Prostate gland (tissue), 2 donors: ENCODE data around the gene SREBF1. TPM values are rescaled to one million over a fixed set of nuclear protein-coding genes. Genes with fewer than 3 reads are reported as not detected.

Source experiments
- DNase-seq: peaks from one replicate; pipeline ENCODE4 v3.0.0-alpha.2; 2019; ENCODE audit warnings: low spot score
- H3K27ac ChIP-seq, 2 donors: fragments of 200-600 bp; sonication (generic); 2 replicates each; pipeline ENCODE4 v1.5.1; 2017 to 2019
- H3K27me3 ChIP-seq: fragments of 200-600 bp; sonication (generic); replicated peaks from 2 replicates; pipeline ENCODE4 v1.5.1; 2019; ENCODE audit not compliant: insufficient read depth
- H3K36me3 ChIP-seq, 2 donors: fragments of 200-600 bp; sonication (generic); 1 replicate in 1 of 2; 2 replicates in 1 of 2; pipeline versions ENCODE4 v1.5.1 to v1.8.1; 2017 to 2019
- H3K4me1 ChIP-seq: fragments of 200-600 bp; sonication (generic); replicated peaks from 2 replicates; pipeline ENCODE4 v1.5.1; 2019
- H3K4me3 ChIP-seq, 2 donors: fragments of 200-600 bp; sonication (generic); 2 replicates each; pipeline ENCODE4 v1.5.1; 2017 to 2019
- H3K9me3 ChIP-seq: fragments of 200-600 bp; sonication (generic); 2 replicates; pipeline ENCODE4 v1.5.1; 2017
- POLR2A ChIP-seq: fragments of 450-650 bp; IDR thresholded peaks from one replicate; pipeline ENCODE4 v1.6.1; 2016; ENCODE audit warnings: antibody characterized with exemption, mild to moderate bottlenecking
- POLR2AphosphoS5 ChIP-seq: sonication (generic); formaldehyde crosslinking; IDR thresholded peaks from one replicate; pipeline ENCODE4 v1.6.1; 2017; ENCODE audit warnings: antibody characterized with exemption
- WGBS: methylation state at CpG from one replicate; pipeline ENCODE4 v1.1.5; 2018; 5-methylcytosine and 5-hydroxymethylcytosine counted together
- intact Hi-C: fragments of 100-400 bp; cut with DNase I; formaldehyde crosslinking; loops from one replicate; pipeline ENCODE4 v1.14.2; 2022
- total RNA-seq, 2 donors: library from RNA; depleted of rRNA; stranded (reverse); fragments of >200 nt; gene quantifications; one replicate each; pipeline ENCODE4 v1.1.0, GENCODE V29; 2016
- TF ChIP-seq, protein P1 (sequence below), 4 experiments: fragments of 200-600 bp in 2 of 4; fragments of 450-650 bp in 2 of 4; sonication (generic) in 2 of 4; IDR thresholded peaks; 1 replicate in 3 of 4; 2 replicates in 1 of 4; pipeline ENCODE4 v1.5.1; 2016 to 2019; ENCODE audit warnings: antibody characterized with exemption in 4 of 4, mild to moderate bottlenecking in 2 of 4, moderate library complexity in 2 of 4

The SREBF1 gene
- total RNA-seq, 2 donors from 2014 or later, result 134 to 299 TPM

DNA sequence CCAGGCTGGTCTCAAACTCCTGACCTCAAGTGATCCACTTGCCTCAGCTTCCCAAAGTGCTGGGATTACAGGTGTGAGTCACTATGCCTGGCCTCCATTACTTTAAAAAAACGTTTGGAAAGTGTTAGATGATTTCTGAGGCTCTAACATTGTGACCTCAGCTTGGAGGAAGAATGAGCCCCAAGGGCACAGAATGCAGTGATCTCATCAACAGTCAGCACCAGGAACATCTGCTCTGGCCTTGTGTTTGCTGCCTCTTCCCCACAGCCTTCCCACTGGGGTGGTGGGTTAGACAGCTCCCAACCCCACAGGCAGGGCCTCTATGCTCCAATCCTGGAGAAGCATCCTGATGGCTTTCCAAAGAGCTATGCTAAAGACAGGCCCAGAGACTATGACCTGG, 37.7 kb upstream of the SREBF1 start:
- 24% methylated on average over 1 of the region's 1 CpG for WGBS
- H3K4me1 ChIP-seq, result peaks cover 29% of the 10 kb centered on the region

DNA sequence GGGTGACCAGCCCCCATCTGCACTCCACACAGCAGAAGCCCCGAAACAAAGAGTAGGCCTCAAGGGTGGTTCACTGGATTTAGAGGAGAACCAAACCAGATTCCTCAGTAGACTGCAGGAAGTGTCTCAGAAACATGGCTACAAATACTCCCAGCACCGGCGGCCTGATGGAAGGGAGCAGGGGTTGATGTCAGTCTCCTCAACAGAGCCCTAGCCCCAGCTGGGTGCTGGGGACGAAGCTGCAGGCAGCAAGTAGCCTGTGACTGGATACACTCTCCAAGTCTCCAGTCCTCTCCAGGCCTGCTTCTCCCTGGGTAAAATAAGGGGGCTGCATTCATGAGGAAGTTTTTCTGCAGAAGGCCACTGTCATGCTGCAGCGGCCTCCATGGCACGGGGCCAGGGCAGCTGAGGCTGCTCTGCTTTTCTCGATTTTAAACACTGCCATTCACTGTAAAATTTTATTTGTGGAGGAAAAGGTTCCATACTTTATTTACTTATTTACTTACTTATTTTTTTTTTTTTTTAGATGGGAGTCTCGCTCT, 36.7 kb upstream of the SREBF1 start:
- intact Hi-C loops, result no loop called here
- no peaks in the 10 kb centered on the region for H3K9me3 ChIP-seq
- H3K27ac ChIP-seq, result no peak overlapping the region
- no peak for DNase-seq
- H3K4me3 ChIP-seq, result no peak overlapping the region
- no peak for TF ChIP-seq POLR2A
- TF ChIP-seq, protein P1, sequence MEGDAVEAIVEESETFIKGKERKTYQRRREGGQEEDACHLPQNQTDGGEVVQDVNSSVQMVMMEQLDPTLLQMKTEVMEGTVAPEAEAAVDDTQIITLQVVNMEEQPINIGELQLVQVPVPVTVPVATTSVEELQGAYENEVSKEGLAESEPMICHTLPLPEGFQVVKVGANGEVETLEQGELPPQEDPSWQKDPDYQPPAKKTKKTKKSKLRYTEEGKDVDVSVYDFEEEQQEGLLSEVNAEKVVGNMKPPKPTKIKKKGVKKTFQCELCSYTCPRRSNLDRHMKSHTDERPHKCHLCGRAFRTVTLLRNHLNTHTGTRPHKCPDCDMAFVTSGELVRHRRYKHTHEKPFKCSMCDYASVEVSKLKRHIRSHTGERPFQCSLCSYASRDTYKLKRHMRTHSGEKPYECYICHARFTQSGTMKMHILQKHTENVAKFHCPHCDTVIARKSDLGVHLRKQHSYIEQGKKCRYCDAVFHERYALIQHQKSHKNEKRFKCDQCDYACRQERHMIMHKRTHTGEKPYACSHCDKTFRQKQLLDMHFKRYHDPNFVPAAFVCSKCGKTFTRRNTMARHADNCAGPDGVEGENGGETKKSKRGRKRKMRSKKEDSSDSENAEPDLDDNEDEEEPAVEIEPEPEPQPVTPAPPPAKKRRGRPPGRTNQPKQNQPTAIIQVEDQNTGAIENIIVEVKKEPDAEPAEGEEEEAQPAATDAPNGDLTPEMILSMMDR (IDR thresholded peaks at IDR 0.05), result no peak
- TF ChIP-seq POLR2AphosphoS5, result no peak
- no peaks in the 10 kb centered on the region for H3K27me3 ChIP-seq
- peaks cover 22% of the 10 kb centered on the region for H3K4me1 ChIP-seq
- no peaks in the 10 kb centered on the region for H3K36me3 ChIP-seq
- 72% methylated on average over 8 of the region's 8 CpGs for WGBS

More for the DNA sequence above, 37.7 kb upstream of the SREBF1 start:
- TF ChIP-seq, protein P1 (IDR thresholded peaks at IDR 0.05), result no peak
- TF ChIP-seq POLR2AphosphoS5, result no peak
- no peak for TF ChIP-seq POLR2A
- intact Hi-C loops, result no loop called here
- no peak for DNase-seq
- Histone ChIP-seq H3K27me3 (no peaks in the 10 kb centered on the region), H3K9me3 (no peaks in the 10 kb centered on the region), H3K36me3 (no peaks in the 10 kb centered on the region), H3K4me3 (no peak overlapping the region), H3K27ac (peak overlapping the region in 1 of 2 donors; percentile 13)

DNA sequence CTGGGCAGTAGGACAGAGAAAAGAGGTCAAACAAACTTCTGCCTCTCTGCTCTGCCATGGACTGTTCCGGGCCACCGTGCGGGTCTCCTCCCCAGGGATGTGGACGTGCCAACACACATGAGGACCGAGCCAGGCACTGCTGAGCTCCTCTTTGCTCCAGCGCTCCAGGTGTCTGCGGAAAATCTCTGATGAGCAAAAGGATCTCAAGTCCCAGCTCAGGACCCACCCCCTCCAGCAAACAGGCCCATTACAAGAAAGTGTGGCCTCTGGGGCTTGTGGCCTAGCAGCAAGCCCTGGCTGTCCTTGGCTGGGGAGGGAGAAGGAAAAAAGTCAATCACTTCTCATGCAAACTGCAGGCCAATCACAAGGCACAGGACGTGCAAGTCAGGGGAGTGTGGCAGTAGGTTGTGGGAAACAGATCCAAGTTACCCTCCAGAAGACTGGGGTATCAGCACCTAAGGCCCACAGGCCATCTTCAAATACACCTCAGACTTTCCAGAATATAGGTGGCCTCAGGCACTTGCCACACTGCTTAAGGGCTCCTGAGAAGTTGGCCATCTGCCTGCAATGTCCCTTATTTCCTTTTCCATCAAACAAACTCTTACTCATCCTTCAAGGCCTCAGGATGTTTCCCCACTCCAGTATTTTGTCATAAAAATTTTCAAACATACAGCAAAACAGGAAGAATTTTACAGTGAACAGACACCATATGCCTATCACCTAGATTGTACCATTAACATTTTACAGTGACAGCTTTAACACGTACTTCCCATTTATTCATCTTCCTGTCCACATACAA, 36.0 kb upstream of the SREBF1 start:
- Histone ChIP-seq H3K4me1 (peaks cover 15% of the 10 kb centered on the region), H3K27me3 (no peaks in the 10 kb centered on the region), H3K4me3 (no peak overlapping the region), H3K27ac (no peak overlapping the region), H3K9me3 (no peaks in the 10 kb centered on the region), H3K36me3 (no peaks in the 10 kb centered on the region)
- TF ChIP-seq POLR2AphosphoS5 (no peak), POLR2A (no peak)
- TF ChIP-seq, protein P1 (IDR thresholded peaks at IDR 0.05), result no peak
- intact Hi-C loops, result no loop called here
- DNase-seq, result no peak
- 80% methylated on average over 9 of the region's 9 CpGs for WGBS

DNA sequence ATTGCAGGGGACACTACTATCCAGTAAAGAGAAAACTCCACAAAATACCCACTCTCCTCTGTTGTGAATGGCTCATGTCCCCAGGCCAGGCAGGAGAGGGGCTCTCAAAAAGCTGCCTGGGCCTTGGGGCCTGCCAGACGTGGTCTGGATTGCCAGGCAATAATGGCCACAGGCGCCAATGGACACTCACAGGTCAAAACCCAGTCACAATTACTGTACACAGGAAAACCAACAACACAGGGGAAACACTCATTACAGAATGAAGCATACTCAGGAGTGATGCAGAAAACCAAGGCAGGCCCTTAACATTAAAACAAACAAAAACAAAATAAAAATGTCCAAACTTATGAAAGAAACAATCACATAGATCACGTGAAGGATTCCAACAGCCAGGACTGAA, 35.1 kb upstream of the SREBF1 start:
- Histone ChIP-seq H3K4me1 (peaks cover 10% of the 10 kb centered on the region), H3K36me3 (peaks cover 0 to 4% of the 10 kb centered on the region in 2 donors), H3K9me3 (no peaks in the 10 kb centered on the region), H3K4me3 (no peak overlapping the region), H3K27ac (peak overlapping the region in 1 of 2 donors; percentile 26), H3K27me3 (no peaks in the 10 kb centered on the region)
- intact Hi-C loops, result no loop called here
- DNase-seq, result no peak
- 79% methylated on average over 3 of the region's 3 CpGs for WGBS
- TF ChIP-seq POLR2A, result no peak

DNA sequence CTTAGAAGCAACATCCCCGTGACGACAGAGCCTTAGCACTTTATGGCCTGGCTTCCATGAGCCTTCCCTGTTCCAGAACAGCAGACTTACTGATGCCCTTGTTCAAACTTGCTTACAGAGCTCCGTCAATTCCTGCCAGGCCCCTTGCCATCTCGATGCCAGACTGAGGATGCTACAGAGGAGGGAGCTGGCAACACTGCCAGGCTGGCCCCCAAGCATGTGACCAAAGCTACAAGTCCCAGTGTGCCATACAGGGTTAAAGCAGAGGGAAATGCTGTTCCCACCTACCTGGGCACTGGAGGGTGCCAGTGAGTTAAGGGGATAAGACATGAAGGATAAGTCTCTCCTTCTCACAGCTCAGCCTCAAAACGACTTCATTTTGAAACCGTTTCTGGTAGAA, 33.5 kb upstream of the SREBF1 start:
- H3K27ac ChIP-seq, result no peak overlapping the region
- H3K36me3 ChIP-seq, result peaks cover 0 to 4% of the 10 kb centered on the region in 2 donors
- WGBS, result 50% methylated on average over 6 of the region's 6 CpGs
- H3K4me1 ChIP-seq, result no peaks in the 10 kb centered on the region
- no peak for DNase-seq
- no peak for TF ChIP-seq POLR2A
- TF ChIP-seq POLR2AphosphoS5, result no peak
- TF ChIP-seq, protein P1 (IDR thresholded peaks at IDR 0.05), result no peak
- intact Hi-C loops, result no loop called here
- no peaks in the 10 kb centered on the region for H3K9me3 ChIP-seq
- no peak overlapping the region for H3K4me3 ChIP-seq
- no peaks in the 10 kb centered on the region for H3K27me3 ChIP-seq
